Cerebellar cortex (tissue), 1 donor: ENCODE data around the gene SH2D4B.
"Not testable (repeated sequence)": the region's sequence is repeated elsewhere in the genome, so short reads cannot be mapped to it uniquely, and the experiment has no call there.

Experiments
- DNase-seq: peaks from one replicate; pipeline ENCODE4 v3.0.0-alpha.2; 2015; ENCODE audit warnings: low spot score

Gene SH2D4B

DNA sequence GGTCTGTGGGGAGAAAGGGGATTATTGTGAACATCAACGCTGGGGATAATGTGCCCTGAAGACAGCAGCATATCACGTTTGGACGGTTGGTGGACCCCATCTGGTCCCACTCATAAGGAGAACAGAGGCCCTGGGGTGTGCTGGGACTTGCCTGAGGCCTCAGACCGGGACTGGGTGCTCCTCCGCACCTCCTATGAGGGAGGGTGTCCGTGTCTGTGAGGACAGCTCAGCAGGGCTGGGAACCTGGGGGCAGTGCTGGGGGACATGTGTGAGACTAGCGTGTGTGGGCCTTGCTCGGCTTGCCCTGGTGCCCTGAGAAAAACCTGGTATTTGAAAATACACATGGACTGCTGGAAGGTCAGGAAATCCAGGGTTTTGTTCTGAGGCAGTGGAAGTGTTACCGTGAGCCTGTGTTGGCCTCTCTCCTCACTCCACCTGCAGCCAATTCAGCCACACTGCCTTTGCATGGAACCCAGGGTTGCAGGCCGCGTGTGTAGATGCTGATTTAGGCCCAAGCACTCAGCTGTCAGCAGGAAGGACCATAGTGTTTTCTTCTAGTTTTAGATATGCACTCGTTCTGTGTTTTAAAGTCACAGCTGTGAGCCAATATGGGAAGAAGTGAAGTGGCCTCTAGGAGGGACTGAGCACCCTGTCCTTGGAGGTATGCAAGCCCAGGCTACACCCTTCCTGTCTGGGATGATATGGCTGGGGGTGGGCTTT lies 13.4 kb upstream of the SH2D4B start:
- no peak for DNase-seq

DNA sequence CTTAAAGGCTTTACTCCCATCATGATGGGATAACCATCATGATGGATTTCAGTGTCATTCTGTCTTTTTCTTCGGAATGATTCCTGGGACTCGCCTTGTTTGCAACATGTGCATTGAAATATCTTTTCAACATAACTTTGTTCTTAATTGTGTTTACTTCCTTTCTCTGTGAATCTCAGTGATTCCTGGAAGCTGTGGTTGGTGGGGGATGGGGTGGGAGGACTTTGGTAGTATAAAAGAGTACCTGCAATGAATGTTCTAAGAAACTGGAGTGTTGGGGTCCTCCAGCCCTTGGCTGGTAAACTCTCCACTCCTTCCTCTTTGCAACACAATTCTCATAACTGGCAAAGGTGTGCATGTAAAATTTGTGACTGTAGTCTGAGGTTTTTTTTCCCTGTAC lies 11.5 kb upstream of the SH2D4B start:
- no peak for DNase-seq

DNA sequence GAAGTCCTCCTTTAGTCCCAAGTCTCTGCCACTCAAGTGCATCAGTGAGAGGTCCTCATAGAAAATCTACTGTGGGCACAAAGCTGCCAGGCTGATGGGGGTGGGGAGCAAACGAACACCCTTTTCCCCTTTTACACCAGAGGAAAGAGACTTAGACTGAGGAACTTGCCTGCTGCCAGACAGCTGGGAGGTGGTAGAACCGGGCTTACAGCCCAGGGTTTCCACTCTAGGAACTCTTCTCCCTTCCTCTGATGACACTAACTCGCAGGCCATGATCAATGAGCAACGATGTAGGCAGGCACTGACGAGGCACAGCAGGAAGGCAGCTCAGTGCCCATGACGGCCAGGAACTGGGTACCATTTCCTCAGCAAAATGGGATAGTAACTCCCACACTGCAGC lies 11.0 kb upstream of the SH2D4B start:
- DNase-seq = no peak

DNA sequence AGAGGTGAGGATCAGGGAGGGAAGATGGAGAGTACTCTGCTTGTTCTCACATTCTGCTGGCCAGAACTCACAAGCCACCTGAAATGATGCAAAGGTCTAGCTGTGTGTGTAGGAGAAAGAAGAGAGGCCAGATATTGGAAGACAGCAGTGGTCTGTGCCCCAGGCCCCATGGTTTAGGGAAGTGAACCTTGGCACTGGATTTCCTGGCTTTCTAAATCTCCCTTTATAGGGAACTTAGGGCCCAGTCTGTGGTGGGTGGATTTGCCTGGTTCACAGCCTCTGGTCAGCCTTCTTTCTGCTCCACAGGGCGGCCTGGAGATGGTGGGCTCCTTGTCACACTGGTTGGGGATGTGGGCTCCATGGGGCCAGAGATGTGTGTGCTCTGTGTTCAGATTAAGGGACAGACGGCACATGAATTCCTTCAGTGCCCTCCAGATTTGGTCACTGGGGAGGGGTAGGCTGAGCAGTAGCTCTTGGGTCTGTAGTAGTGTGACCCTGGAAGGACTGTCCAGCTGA lies 9.5 kb upstream of the SH2D4B start:
- no peak for DNase-seq

DNA sequence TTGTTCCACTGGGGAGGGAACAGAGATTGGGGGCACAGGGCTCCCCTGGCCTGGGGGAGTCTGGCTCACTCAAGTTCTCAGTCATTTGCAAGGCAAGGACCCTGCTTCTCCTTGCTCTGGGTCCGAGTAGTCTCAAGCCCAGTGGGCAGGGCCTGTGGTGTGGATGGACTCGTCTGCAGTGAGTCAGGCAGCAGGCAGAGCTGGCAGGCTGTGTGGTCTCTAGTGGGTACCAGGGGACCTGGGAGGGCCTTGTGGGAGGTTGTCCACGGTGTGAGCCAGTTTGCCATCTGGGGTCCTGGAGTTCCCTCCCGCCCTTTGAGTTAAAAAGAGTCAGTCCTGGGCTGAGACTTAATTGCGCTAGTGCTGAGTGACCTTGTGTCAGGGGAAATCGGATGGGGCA lies 8.8 kb upstream of the SH2D4B start:
- DNase-seq = no peak

DNA sequence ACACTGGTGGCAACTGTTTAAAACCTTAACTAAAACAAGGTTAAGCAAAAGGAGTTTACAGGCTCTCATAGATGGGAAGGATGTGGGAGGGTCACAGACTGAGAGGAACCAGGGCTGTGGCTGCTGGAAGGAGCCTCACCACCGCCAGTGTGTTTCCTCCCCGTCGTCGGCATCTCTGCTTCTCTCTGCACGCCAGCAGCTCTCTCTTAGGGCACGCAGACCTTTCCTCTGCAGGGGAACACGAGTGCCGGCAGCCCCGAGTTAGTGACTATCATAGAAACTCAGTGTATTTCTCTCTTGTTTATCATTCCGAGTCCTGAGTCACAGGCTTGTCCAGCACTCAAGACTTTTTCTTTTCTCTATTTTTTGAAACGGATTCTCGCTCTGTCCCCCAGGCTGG lies 8.1 kb upstream of the SH2D4B start:
- no peak for DNase-seq

DNA sequence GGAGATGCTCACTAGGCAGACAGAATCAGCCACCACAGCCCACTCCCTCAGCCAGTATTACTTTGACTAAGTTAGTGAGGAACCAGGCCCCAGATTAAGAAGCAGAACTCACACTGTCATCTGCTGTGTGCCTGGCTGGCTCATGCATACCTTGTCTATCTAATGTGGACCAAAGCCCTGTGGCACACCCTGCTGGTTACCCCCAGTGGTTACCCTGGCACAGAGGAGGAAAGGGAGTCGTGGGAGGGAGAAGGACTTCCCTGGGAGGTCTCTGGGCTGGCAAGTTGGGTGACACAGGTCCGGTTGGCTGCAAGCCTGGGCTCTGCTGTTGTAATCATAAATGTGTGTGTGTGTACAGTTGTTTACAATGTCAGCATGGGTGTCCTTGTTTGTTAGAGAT lies 7.5 kb upstream of the SH2D4B start:
- DNase-seq = no peak

DNA sequence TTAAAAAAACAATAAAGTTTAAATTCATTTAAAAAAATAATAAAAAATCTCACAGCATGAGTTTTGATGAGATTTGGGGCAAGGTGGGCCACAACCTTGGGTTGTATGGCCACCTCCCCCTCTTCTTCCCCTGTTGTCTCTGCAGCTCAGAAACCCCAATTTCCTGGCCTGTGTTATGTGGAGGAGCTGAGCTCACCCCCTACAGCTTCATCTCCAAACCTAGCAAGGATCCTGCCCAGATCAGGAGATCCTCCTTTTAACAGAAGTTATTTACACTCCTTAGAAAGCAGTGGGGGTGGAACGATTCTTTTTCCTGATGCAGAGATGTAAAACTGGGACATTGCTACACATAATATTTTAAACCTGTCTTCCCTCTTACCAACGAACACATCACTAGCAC lies 6.9 kb upstream of the SH2D4B start:
- DNase-seq = no peak

DNA sequence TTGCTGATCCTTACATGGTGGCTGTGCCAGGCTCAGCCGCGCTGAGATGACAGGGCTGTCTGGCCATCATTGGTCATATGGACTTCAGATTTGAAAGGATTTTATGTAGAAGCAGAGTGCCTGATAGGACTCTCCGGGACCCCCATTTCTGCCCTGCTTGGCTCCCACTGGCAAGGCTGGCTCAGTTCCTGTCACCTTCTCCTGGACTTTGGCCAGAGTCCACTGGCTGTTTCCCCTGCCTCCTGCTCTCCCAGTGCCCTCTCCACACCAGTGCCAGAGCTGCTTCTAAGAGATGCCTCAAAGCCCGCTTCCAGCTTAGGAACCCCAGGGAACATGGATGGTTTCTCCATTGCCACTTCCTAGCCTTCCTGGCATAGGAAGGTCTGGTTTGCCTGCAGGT lies 5.1 kb upstream of the SH2D4B start:
- no peak for DNase-seq

DNA sequence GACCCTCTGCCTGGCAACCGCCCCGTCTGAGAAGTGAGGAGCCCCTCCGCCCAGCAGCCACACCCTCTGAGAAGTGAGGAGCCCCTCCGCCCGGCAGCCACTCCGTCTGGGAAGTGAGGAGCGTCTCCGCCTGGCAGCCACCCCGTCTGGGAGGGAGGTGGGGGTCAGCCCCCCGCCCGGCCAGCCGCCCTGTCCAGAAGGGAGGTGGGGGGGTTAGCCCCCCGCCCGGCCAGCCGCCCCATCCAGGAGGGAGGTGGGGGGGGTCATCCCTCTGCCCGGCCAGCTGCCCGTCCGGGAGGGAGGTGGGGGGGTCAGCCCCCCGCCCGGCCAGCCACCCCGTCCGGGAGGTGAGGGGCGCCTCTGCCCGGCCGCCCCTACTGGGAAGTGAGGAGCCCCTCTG lies 3.6 kb upstream of the SH2D4B start:
- DNase-seq = not testable (repeated sequence)

DNA sequence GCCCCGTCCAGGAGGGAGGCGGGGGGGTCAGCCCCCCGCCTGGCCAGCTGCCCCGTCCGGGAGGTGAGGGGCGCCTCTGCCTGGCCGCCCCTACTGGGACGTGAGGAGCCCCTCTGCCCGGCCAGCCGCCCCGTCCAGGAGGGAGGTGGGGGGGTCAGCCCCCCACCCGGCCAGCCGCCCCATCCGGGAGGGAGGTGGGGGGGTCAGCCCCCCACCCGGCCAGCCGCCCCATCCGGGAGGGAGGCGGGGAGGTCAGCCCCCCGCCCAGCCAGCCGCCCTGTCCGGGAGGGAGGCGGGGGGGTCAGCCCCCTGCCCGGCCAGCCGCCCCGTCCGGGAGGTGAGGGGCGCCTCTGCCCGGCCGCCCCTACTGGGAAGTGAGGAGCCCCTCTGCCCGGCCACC lies 3.1 kb upstream of the SH2D4B start:
- DNase-seq = not testable (repeated sequence)

DNA sequence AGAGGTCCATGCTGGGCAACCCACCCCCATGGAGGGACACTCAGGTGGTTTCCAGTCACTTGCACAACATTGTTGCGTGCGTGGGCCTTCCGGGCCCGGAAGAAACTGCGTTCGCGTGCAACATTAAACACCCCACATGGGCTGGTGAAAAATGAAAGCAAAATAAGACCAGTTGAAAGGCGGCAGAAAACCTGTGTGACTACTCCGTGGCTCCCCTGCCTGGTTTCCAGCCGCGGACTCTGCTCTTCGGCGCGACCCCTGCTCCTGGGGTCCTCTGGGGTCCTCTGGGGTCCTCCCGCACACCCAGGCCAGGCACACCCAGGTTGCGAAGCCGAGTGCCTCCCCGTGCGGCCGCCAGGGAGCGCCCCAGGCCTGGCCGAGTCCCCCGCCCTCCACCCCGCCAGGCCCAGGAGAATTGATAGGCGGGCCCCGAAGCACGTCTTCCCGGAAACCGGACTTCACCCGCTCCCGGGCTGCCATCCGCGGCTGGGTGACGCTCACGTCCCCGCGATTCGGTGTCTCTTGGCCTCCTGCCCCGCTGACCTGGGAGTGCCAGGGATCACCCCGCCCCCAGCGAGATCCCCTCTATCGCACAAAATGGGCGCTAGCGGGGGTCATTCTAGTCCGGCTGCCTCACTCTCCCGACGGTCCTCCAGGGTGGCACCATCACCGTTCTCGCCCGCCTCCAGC lies 1.9 kb upstream of the SH2D4B start:
- no peak for DNase-seq

DNA sequence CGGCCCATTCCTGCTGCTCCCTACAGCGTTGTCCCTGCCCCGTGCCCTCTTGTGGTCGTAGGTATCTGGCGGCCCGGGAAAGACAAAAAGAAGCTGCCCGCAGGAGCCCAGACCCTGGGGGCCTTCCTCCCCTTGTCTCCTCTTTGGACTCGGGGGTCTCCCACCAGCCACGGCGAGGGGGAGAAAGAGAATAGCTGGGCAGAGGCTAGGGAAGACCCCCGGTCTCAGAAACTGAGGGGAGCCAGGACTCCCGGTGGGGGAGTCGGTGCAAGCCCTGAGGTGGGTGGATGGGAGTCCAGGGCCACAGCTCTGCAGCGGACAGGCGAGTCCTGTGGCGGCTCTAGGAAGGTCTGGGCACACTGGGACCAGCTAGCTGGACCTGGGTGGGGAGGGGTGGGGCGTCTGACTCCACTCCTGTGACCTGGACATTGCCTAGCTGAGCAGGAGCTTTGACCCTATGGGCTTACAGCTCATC lies 1.3 kb upstream of the SH2D4B start:
- no peak for DNase-seq

DNA sequence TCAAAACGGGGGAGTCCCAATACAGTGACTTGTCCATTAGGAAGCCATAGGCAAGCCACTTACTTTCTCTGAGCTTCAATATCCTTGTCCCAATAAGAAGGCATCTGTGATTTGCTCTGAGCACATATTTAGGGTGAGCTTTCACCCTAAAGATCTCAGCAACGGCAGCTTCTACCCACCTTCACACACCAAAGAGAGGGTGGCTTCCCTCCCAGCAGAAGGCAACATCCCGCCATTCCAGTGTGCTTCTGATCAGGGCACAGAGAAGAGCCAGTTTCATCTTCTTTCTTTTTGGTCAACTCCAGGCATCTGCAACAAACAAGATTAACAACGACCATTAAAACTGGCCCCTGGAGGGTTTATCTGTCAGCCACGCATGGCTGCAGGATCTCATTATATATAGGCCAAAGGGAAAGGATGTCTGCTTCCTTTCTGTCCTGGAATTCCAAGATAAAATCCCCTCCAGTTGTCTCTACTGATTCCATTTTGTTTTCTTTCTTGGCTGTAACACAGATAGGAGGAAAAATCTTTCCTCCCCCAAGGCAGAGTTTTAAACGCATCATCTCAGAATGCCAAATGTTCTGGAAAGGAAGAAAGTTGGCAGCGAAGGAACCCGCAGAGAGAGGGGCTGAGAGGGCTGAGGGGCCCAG lies 491 bp upstream of the SH2D4B start:
- DNase-seq = no peak

DNA sequence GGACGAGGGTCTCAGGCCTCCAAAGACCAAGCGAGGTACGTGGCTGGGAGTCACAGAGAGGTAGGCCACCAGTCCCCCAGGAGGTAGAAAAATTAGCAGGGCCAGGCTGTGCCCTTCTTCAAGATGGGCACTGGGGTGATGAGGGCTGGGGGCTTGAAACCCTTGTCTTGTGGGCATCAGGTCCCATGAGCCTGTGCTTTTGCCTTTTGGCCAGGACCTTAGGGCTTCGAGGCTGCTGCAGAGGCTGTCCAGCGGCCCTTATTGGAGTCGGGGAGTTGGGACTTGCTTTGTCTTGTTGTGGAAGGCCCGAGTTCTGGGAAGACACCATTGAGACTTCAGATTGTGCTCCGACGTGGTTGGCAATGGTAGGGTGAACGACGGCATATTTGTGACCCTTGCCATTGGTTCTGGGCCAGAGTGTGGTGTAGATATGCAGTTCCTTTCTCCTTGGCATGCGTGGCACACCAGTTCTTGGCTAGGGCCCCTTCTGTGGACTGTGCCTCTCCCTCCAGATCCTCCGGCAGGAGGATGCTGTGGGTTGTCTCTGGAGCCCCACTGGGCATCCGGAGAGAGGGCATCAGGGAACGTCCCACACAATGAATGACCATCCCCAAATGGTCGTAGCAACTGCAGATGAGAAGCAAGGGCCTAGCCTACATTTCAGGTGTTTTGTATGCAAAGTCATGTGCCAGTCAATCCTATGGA lies 931 bp downstream of the SH2D4B start:
- no peak for DNase-seq

DNA sequence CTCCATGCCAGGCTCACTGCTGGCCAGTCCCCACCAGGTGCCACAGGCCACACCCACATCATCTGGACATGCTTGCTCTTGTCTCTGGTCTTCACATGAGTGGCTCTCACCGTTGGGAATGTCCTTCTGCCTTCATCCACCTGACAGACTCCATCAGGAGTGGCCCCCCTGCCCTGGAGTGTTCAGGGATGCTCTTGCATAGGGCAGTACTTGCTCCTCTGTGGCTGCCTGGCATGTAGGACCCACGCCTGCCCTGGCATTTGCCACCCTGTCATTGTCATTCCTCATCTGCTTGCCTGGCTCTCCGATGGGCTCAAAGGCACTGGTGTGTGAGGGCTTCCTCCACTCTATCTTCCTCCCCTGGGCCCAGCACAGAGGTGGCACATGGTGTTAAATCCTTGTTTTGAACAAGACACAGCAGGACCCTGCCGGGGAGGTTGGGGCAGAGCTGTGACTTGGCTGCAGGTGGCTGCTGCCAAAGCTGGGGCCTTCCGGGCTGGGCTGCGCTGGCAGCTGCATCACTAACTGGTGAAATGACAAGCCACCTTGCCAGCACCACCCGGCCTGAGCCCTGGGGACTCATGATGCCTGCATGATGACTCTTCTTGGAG lies 1.8 kb downstream of the SH2D4B start:
- DNase-seq = no peak

DNA sequence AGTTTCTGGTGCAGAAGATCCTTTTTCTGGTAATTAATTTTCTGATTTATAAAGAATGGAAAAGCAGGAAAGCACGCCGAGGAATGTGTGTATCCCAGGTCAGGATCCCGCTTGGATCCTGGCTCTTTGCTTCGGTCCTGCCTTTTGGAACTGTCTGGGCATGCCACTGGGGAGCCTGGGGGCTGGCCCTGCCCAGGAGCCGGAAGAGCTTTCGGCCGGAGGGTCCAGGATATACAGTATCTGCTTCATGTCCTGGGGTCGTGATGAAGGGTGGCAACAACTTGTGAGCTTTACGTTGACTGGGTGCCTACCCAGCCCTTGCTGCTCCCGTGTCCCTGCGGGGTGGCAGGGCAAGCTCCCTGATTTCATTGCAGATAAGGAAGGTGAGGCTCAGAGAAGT lies 2.4 kb downstream of the SH2D4B start:
- no peak for DNase-seq

DNA sequence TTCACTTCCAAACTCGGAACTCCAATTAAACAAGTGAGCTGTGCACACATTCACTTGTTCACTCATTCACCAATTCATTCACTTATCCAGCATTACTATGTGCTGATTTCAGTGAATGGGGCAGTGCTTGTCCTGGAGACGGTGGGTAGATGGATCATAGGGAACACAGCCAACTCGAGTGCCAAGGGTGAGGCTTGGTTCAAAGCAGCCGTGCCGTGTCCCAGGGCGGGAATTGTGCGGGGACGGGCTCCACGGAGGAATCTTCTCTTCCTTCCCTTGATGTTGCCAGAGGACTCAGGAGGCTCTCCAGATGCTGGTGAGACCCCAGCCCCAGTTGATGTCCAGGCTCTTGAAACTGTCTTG lies 2.9 kb downstream of the SH2D4B start:
- DNase-seq = no peak

DNA sequence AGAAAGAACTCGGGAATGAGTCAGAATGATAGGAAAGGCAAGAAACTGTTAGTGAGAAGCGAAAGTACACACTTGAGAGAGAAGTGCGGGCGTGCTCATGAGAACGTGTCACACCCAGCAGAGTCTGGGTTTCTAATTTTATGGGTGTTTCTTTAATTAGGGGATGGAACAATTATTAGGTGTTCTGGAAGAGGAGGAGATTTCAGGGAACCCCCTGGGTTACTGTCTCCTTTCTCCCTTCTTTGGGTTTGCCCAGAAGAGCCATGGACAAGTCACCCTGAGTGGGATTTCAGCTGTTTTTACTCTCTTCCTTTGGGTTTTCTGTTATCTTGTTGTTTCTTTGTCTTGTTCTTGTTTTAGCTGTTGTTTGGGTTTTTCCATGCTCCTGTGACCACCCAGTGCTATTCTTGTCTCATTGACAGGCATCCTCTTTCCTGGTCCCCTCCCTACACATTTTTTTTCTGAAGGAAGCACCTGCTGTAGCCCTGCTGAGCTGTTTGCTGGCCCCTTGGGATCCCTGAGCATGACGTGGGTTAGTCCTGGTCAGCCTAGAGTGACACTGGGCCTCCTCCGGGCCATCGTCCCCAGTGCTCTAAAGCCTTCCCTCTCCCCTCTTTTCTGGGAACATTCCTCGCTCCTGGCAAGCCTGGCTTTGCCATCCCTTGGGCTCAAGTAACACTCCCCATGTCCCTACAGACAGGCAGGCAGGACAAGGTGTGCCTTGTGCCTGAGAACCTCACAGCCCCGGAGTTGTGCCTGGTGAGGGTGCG lies 3.5 kb downstream of the SH2D4B start:
- no peak for DNase-seq

DNA sequence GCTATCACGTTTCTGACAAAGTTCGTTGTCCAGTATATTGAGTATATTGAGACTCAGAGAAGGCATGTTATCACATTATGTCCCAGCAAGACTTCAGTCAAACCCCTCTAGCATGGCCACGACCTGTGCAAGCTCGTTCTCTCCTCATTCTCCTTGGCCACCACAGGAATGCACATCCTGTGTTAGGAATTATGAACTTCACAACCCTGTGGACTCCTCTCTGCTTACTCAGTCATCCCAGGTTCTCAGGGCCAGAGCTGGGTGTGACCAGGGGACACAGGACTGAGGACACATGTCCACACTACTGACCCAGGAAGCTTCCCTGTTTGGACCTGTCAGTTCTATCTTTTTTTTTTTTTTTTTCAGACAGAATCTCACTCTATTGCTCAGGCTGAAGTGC lies 4.4 kb downstream of the SH2D4B start:
- no peak for DNase-seq

DNA sequence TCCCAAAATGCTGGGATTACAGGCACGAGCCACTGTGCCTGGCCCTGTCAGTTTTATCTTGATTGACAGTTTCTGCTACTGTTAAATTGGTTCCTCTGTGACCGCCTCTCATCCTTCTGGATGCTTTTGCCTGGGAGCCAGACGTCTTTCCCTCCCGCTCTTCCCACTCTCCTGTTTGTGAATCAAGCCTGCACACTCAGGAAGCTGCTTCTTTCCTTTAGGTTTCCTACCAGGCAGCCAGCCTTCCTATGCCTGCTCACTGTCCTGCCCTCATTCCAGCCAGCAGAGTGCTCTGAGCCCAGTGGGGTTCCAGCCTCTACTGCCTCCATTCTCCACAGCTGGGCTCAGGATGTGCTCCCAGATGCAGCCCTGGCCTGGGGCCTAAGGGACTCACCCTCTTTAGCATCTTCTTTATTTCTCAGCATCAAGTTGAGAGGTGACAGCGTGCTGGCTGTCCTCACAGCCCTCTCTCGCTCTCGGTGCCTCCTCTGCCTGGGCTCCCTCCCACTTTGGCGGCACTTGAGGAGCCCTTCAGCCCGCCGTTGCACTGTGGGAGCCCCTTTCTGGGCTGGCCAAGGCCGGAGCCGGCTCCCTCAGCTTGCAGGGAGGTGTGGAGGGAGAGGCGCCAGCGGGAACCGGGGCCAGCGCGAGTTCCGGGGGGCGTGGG lies 5.1 kb downstream of the SH2D4B start:
- DNase-seq = no peak
